Liver (tissue), 9 donors: ENCODE measurements around the gene EHMT1. TPM values are rescaled to one million over a fixed set of nuclear protein-coding genes. Genes with fewer than 3 reads are reported as not detected.

Experiments used
- DNase-seq: peaks from one replicate; pipeline ENCODE4 v3.0.0-alpha.2; 2017; ENCODE audit warnings: low spot score
- H3K27ac ChIP-seq, 2 donors: one replicate each; pipeline ENCODE4 v1.7.0; 2013; ENCODE audit warnings: inconsistent platforms in 2 of 2, low read length in 2 of 2, control low read depth in 1 of 2, low read depth in 1 of 2, mild to moderate bottlenecking in 1 of 2
- H3K27me3 ChIP-seq, 4 donors: one replicate each; pipeline versions ENCODE4 v1.6.1 to v1.7.0; 2013; ENCODE audit warnings: low read length in 3 of 4, inconsistent platforms in 1 of 4, mild to moderate bottlenecking in 1 of 4, moderate library complexity in 1 of 4; ENCODE audit not compliant: control insufficient read depth in 4 of 4, insufficient read depth in 4 of 4
- H3K36me3 ChIP-seq, 4 donors: one replicate each; pipeline versions ENCODE4 v1.6.1 to v1.7.0; 2013; ENCODE audit warnings: low read length in 3 of 4, mild to moderate bottlenecking in 3 of 4, low read depth in 1 of 4, moderate library complexity in 1 of 4; ENCODE audit not compliant: control insufficient read depth in 4 of 4, insufficient read depth in 3 of 4
- H3K4me1 ChIP-seq, 4 donors: one replicate each; pipeline versions ENCODE4 v1.6.1 to v1.7.0; 2013; ENCODE audit warnings: low read length in 3 of 4, mild to moderate bottlenecking in 3 of 4, moderate library complexity in 1 of 4; ENCODE audit not compliant: control insufficient read depth in 4 of 4, insufficient read depth in 4 of 4
- H3K4me3 ChIP-seq, 3 donors: one replicate each; pipeline versions ENCODE4 v1.6.1 to v1.7.0; 2013; ENCODE audit warnings: low read length in 3 of 3, control low read depth in 1 of 3, low read depth in 1 of 3, mild to moderate bottlenecking in 1 of 3
- H3K9ac ChIP-seq, 2 donors: one replicate each; pipeline ENCODE4 v1.7.0; 2013; ENCODE audit warnings: low read length in 2 of 2, mild to moderate bottlenecking in 2 of 2, moderate library complexity in 2 of 2, control low read depth in 1 of 2, low read depth in 1 of 2
- H3K9me3 ChIP-seq, 4 donors: one replicate each; pipeline versions ENCODE4 v1.6.1 to v1.7.0; 2013; ENCODE audit warnings: low read length in 3 of 4; ENCODE audit not compliant: control insufficient read depth in 4 of 4
- EGR1 ChIP-seq, 2 donors: IDR thresholded peaks; 2 replicates each; pipeline ENCODE4 v1.6.1; 2016 to 2018; ENCODE audit warnings: antibody characterized with exemption in 2 of 2, low read depth in 2 of 2
- FOXA1 ChIP-seq: IDR thresholded peaks from 2 replicates; pipeline ENCODE4 v1.6.1; 2016; ENCODE audit warnings: antibody characterized with exemption
- FOXA2 ChIP-seq: IDR thresholded peaks from 2 replicates; pipeline ENCODE4 v1.6.1; 2016; ENCODE audit warnings: antibody characterized with exemption
- GABPA ChIP-seq, 2 donors: IDR thresholded peaks in 1 of 2; conservative IDR thresholded peaks in 1 of 2; 2 replicates each; pipeline ENCODE4 v1.6.1; 2016; ENCODE audit warnings: antibody characterized with exemption in 2 of 2, mild to moderate bottlenecking in 1 of 2, moderate library complexity in 1 of 2
- HNF4A ChIP-seq, 2 donors: conservative IDR thresholded peaks; 2 replicates each; pipeline ENCODE4 v1.6.1; 2016; ENCODE audit warnings: antibody characterized with exemption in 2 of 2, mild to moderate bottlenecking in 2 of 2
- HNF4G ChIP-seq: IDR thresholded peaks from 2 replicates; pipeline ENCODE4 v1.6.1; 2016; ENCODE audit warnings: antibody characterized with exemption
- JUND ChIP-seq, 2 donors: IDR thresholded peaks; 2 replicates each; pipeline ENCODE4 v1.6.1; 2016; ENCODE audit warnings: antibody characterized with exemption in 2 of 2
- RXRA ChIP-seq, 2 donors: IDR thresholded peaks; 2 replicates each; pipeline ENCODE4 v1.6.1; 2017 to 2018; ENCODE audit warnings: antibody characterized with exemption in 2 of 2, mild to moderate bottlenecking in 1 of 2
- SP1 ChIP-seq: IDR thresholded peaks from 2 replicates; pipeline ENCODE4 v1.6.1; 2018; ENCODE audit warnings: antibody characterized with exemption, mild to moderate bottlenecking
- YY1 ChIP-seq: IDR thresholded peaks from 2 replicates; pipeline ENCODE4 v1.6.1; 2016; ENCODE audit warnings: antibody characterized with exemption, mild to moderate bottlenecking
- WGBS: extraction: QIAGEN DNeasy Blood & Tissue Kit; methylation state at CpG from one replicate; pipeline ENCODE4 v1.1.7; 2013; 5-methylcytosine and 5-hydroxymethylcytosine counted together
- polyA plus RNA-seq, 2 donors: library from polyadenylated mRNA; stranded (reverse) in 1 of 2; unstranded in 1 of 2; fragments of 200-250 nt in 1 of 2; fragments of >200 nt in 1 of 2; fragmentation: Nextera tagmentation in 1 of 2; extraction: Ambion mirVana in 1 of 2; gene quantifications; one replicate each; pipeline versions ENCODE4 v1.2.1 to v1.2.3, GENCODE V29; 2013 to 2015
- total RNA-seq, 2 donors: library from RNA; depleted of rRNA; stranded (reverse); fragments of >200 nt; gene quantifications; one replicate each; pipeline ENCODE4 v1.2.3, GENCODE V29; 2014
- TF ChIP-seq, protein P1 (sequence below): IDR thresholded peaks from 2 replicates; pipeline ENCODE4 v1.6.1; 2016; ENCODE audit warnings: antibody characterized with exemption
- TF ChIP-seq, protein P2 (sequence below): fragments of 150-350 bp; IDR thresholded peaks from 2 replicates; pipeline ENCODE4 v1.5.1; 2017; ENCODE audit warnings: improper control_type of control experiment, low read depth, low read length; ENCODE audit not compliant: missing input control
- TF ChIP-seq, protein P3 (sequence below): IDR thresholded peaks from 2 replicates; pipeline ENCODE4 v1.6.1; 2016; ENCODE audit warnings: antibody characterized with exemption
- TF ChIP-seq, protein P4 (sequence below): IDR thresholded peaks from 2 replicates; pipeline ENCODE4 v1.6.1; 2016; ENCODE audit warnings: antibody characterized with exemption, mild to moderate bottlenecking
- TF ChIP-seq, protein P5 (sequence below): IDR thresholded peaks from 2 replicates; pipeline ENCODE4 v1.6.1; 2016; ENCODE audit warnings: antibody characterized with exemption
- donor health status: healthy.
- donor health status: healthy.
- donor health status: healthy.
- donor health status: healthy.
- donor health status: healthy.

Gene EHMT1
- total and polyA plus RNA-seq, 4 donors = 16.1 to 48.2 (median 27.3) TPM

DNA sequence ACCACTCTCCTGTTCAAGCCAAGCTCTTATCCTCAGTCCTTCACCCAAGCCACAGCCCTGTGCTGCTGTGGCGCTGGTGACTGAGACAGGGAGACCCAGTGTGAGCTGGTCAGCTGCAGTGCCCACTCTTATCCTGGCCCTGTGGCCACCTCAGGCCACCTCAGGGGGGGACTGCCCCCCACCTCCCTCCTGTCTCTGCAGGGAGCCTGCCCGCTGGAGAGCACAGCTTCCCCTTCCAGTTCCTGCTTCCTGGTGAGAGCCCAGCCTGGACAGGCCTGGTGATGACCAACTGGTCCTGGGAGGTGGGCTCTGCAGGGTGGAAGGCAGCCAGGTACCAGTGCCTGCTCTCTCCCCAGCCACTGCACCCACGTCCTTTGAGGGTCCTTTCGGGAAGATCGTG is 5.5 kb upstream of the EHMT1 start (continued):
- TF ChIP-seq, protein P1, sequence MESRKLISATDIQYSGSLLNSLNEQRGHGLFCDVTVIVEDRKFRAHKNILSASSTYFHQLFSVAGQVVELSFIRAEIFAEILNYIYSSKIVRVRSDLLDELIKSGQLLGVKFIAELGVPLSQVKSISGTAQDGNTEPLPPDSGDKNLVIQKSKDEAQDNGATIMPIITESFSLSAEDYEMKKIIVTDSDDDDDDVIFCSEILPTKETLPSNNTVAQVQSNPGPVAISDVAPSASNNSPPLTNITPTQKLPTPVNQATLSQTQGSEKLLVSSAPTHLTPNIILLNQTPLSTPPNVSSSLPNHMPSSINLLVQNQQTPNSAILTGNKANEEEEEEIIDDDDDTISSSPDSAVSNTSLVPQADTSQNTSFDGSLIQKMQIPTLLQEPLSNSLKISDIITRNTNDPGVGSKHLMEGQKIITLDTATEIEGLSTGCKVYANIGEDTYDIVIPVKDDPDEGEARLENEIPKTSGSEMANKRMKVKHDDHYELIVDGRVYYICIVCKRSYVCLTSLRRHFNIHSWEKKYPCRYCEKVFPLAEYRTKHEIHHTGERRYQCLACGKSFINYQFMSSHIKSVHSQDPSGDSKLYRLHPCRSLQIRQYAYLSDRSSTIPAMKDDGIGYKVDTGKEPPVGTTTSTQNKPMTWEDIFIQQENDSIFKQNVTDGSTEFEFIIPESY = no peak
- no peak for TF ChIP-seq YY1

DNA sequence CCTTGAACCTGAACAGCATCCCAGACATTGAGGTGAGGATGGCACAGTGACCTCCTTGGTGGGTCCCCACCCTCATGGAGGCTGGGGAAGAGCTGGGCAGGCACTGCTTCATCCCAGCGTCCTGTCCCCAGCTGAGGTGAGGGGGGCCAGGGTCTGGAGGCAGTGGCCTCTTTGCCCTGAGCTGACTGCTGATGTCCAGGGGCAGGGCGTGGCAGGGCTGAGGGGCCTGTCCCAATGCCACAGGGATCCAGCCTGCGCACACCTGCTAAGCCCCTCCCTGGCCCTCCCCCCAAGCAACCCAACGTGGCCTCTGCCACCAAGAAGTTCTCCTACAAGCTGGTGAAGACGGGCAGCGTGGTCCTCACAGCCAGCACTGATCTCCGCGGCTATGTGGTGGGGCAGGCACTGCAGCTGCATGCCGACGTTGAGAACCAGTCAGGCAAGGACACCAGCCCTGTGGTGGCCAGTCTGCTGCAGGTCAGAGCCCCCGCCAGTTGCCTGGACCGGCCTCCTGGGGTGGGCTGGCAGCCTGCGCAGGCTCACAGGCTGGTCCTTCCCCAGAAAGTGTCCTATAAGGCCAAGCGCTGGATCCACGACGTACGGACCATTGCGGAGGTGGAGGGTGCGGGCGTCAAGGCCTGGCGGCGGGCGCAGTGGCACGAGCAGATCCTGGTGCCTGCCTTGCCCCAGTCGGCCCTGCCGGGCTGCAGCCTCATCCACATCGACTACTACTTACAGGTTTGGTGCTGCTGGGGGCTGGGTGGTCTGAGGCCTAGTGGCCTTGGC is 4.9 kb upstream of the EHMT1 start:
- Histone ChIP-seq H3K27ac (no peak overlapping the region), H3K9ac (no peak overlapping the region), H3K9me3 (no peaks in the 10 kb centered on the region), H3K36me3 (peaks cover 0 to 14% (median 11%) of the 10 kb centered on the region in 4 donors), H3K4me1 (peaks cover 12 to 46% (median 25%) of the 10 kb centered on the region in 4 donors), H3K27me3 (no peaks in the 10 kb centered on the region), H3K4me3 (no peak overlapping the region)
- no peak for DNase-seq
- 95% methylated on average over 27 of the region's 27 CpGs for WGBS
- TF ChIP-seq, protein P2, sequence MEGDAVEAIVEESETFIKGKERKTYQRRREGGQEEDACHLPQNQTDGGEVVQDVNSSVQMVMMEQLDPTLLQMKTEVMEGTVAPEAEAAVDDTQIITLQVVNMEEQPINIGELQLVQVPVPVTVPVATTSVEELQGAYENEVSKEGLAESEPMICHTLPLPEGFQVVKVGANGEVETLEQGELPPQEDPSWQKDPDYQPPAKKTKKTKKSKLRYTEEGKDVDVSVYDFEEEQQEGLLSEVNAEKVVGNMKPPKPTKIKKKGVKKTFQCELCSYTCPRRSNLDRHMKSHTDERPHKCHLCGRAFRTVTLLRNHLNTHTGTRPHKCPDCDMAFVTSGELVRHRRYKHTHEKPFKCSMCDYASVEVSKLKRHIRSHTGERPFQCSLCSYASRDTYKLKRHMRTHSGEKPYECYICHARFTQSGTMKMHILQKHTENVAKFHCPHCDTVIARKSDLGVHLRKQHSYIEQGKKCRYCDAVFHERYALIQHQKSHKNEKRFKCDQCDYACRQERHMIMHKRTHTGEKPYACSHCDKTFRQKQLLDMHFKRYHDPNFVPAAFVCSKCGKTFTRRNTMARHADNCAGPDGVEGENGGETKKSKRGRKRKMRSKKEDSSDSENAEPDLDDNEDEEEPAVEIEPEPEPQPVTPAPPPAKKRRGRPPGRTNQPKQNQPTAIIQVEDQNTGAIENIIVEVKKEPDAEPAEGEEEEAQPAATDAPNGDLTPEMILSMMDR = no peak
- TF ChIP-seq JUND (IDR thresholded peaks at IDR 0.05) (no peak), FOXA2 (no peak), YY1 (no peak), HNF4A (conservative IDR thresholded peaks at IDR 0.05) (no peak), HNF4G (no peak), FOXA1 (no peak), EGR1 (IDR thresholded peaks at IDR 0.05; ENCODE audit: low read depth in 2 of 2) (no peak), SP1 (no peak), GABPA (IDR thresholded peaks at IDR 0.05 in 1 of 2, conservative IDR thresholded peaks at IDR 0.05 in 1 of 2) (no peak), RXRA (IDR thresholded peaks at IDR 0.05) (no peak)
- TF ChIP-seq, protein P3, sequence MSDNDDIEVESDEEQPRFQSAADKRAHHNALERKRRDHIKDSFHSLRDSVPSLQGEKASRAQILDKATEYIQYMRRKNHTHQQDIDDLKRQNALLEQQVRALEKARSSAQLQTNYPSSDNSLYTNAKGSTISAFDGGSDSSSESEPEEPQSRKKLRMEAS = no peak
- TF ChIP-seq, protein P1 = no peak
- TF ChIP-seq, protein P4, sequence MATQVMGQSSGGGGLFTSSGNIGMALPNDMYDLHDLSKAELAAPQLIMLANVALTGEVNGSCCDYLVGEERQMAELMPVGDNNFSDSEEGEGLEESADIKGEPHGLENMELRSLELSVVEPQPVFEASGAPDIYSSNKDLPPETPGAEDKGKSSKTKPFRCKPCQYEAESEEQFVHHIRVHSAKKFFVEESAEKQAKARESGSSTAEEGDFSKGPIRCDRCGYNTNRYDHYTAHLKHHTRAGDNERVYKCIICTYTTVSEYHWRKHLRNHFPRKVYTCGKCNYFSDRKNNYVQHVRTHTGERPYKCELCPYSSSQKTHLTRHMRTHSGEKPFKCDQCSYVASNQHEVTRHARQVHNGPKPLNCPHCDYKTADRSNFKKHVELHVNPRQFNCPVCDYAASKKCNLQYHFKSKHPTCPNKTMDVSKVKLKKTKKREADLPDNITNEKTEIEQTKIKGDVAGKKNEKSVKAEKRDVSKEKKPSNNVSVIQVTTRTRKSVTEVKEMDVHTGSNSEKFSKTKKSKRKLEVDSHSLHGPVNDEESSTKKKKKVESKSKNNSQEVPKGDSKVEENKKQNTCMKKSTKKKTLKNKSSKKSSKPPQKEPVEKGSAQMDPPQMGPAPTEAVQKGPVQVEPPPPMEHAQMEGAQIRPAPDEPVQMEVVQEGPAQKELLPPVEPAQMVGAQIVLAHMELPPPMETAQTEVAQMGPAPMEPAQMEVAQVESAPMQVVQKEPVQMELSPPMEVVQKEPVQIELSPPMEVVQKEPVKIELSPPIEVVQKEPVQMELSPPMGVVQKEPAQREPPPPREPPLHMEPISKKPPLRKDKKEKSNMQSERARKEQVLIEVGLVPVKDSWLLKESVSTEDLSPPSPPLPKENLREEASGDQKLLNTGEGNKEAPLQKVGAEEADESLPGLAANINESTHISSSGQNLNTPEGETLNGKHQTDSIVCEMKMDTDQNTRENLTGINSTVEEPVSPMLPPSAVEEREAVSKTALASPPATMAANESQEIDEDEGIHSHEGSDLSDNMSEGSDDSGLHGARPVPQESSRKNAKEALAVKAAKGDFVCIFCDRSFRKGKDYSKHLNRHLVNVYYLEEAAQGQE = no peak
- TF ChIP-seq, protein P5, sequence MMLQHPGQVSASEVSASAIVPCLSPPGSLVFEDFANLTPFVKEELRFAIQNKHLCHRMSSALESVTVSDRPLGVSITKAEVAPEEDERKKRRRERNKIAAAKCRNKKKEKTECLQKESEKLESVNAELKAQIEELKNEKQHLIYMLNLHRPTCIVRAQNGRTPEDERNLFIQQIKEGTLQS = no peak
